HG03039 (cell line): ENCODE measurements around the gene MARCKS.

Experiments
- ATAC-seq: cut with Tn5 transposase; IDR thresholded peaks from one replicate; pipeline ENCODE4 v1.9.1; 2021; ENCODE audit warnings: mild to moderate bottlenecking, moderate library complexity; ENCODE audit not compliant: unreplicated experiment

Gene MARCKS, protein sequence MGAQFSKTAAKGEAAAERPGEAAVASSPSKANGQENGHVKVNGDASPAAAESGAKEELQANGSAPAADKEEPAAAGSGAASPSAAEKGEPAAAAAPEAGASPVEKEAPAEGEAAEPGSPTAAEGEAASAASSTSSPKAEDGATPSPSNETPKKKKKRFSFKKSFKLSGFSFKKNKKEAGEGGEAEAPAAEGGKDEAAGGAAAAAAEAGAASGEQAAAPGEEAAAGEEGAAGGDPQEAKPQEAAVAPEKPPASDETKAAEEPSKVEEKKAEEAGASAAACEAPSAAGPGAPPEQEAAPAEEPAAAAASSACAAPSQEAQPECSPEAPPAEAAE

DNA sequence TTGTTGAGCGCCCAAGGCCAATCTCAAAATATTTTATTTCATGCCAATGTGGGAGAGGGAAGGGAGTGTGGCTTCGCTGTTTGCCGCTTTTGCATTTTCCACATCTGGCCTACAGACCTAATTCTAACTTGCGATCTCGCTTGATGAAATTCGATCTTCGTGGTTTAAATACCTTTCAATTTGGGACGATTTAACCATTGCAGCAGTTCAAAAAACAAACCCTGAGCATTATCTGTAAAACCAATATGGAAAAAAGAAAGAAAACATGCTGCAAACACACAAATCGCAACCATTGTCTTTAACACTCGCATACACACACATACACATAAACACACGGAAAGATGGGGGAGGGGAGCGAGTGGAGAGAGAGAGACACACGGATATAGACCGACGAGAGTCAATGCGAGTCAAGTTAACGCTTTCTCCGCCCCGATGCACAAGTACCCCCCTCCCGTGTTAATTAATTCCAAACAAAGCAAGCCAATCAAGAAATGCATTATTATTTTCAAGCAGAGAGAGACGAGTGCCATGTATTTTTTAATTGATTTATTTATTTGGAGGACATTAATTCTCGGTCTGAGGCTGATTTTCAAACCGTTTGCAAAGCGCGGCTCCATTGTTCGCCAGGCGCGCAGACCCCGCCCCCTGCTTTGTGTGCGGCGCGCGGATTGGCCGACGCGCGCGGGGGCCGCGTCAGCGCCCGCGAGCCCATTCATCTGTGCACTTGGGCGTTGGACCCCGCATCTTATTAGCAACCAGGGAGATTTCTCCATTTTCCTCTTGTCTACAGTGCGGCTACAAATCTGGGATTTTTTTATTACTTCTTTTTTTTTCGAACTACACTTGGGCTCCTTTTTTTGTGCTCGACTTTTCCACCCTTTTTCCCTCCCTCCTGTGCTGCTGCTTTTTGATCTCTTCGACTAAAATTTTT, at the start of gene MARCKS:
Gene MARCKS, plus strand, starts transcription at position 721 of the 931 bp plus-strand sequence. CDS start 401 bp downstream, outside the sequence.
- peak; percentile 38 for ATAC-seq

DNA sequence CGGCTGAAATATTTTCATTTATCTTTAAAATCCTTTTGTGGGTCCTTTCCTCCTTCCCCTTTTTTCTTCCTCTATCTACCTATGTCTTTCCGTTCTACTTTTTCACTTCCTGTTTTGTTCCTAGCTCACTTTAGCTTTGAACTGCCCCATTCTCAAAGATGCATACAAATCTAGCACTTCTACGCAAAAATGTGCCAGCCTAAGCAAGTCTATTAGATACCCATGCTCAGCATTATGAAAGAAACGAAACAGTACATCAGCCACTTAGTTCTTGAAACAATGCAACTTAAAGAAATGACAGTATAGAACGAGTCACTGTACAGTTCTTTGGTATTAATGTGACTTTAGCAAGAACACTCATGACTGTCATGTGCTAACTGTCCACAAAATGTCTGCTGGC, 47.3 kb upstream of the MARCKS start:
- ATAC-seq: peak; percentile 36

DNA sequence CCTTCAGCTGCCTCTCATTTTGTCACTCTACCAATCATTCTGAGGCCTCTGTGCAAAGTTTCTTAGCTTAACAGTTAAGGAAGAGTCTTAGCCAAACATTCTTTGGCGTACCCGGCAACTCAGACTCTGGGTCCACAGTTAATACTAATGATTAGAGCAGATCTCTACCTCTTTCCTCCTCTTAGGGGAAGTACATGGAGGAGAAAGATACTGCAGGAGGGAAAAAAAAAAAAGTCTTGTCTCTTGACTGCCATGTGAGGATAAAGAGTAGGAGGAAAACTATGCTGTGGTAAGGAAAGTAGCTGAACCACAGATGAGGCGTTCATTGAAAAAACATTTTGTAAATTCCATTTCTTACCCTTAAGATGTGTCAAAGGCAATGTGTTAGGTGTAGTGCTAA, 44.0 kb upstream of the MARCKS start:
- ATAC-seq: no peak

DNA sequence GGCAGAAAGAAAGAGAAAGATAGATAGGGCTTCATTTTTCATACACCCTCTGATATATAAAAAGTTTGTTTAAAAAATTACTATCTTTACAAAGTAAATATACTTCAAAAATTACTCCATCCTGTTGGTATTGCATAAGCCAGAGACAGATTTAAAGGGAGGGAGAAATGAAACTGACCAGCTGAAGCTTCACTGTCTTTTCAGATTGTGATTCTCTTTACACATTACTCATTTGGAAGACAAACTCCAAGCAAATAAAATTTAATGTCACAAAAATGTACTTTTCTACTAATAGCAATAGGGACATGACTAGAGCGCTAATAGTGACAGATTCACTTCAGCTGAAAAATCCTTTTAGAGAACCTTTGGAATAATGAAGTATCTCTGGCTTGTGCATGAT, 38.6 kb upstream of the MARCKS start:
- ATAC-seq: no peak

DNA sequence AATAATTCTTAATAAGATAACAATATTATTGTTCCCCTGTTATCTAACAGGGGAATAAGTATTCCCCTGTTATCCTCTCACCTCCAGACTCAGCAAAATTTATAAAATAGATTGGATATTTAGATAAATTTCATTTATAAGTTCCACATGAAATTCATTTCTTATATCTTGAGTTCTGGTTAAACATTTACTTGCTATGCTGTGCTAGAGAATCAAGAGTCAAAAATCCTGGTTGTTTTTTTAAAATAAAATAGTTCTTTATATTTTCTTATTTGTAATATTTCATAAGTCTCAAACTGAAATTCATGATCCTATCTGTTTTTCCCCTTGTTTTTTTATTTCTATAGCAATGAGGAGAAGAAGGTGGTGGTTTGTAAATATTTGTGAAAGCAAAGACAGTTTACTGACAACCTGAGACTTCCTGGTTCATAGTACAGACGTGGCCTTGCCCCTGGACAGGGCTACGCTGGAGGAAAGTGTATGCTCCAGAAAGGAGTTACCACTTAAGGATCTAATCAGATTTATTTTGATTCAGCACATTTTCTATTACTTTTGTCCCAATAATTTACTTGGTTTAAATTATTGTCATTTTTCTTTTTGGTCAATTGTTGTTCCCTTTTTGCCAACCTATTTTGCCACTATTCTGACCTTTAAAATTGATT, 37.8 kb upstream of the MARCKS start:
- no peak for ATAC-seq

DNA sequence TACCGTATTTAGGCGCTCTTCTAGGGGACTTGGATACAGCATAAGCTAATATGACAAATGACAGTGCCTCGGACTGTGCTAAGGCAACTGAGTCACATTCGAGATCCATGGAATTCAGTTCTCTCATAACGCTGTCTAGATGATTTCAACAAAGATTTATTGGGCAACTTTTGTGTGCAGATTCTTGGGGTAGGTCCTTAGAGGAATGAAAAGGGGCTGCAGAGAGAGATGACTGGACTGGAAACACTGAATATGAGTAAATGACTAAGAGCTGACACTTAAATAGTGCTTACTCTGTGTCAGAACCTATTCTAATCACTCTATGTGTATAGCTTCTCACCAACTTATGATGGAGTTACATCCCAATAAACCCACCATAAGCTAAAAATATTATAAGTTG, 36.4 kb upstream of the MARCKS start:
- ATAC-seq: no peak

DNA sequence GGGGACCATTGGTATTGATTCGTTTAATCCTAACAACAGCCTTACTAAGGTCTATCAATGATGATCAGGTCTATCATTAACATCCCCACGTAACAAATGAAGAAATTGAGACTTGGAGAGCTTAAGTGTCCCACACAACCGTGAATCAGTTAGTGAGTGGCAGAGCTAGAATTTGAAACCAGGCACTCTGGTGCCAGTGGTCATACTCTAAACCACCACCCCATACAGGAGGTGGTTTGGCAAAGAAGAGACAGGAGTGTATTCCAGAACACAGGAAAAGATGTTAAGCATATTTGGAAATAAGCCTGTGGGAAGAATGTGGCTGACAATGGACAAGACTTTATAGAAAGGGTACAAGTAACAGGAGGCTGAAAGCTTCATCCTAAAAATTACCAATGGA, 35.7 kb upstream of the MARCKS start:
- no peak for ATAC-seq

DNA sequence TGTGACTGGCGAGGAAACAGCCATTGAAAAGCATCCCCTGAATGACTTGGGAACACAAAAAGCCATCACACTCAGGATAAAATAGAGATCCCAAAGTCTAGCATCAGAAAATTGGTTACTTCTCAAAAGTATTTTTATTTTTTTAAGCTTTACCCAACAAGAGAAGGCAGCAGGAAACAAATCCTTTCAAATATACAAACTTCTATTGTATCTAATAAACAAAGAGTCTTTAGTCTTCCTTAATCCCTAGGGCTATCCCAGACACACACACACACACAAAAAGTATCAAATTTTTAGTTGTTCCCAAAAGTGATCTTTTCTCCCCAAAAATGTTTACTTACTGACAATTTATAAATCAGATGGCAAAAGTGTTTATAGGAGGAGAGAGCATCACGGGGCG, 33.2 kb upstream of the MARCKS start:
- no peak for ATAC-seq

DNA sequence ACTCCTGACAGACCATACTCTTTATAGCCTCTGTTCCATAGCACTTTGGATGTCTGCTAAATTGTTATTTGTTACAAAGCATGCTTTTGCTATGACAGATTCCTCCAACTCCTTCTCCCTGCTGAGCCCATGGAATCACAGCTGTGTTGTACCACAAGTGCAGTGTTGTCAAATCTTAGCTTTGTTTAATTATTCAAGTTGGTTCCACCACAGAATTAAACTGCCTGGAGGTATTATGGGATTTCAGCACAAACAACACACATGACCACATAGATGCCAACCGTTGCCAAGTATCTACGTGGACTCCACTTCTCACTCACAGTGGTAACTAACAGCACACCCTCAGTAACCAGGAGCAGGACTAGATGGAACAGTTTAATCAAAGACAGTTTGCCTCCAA, 32.7 kb upstream of the MARCKS start:
- ATAC-seq: no peak

DNA sequence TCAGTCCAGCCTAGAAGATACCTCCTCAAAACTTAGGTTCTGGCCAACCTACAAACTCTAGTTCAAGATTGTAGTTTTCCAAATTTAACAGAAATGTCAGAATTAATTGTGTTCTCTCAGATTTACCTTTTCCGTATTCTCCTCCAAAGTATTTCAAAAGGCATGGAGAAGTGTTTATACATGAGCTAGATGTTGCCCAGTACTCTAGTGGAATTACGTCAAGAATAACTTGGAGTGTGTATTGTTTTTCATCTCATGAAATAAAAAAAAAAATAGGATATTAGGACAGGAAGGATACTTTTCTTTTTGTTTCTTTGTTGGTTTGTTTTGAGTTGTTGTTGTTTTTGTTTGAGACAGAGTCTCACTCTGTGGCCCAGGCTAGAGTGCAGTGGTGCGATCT, 32.3 kb upstream of the MARCKS start:
- no peak for ATAC-seq

DNA sequence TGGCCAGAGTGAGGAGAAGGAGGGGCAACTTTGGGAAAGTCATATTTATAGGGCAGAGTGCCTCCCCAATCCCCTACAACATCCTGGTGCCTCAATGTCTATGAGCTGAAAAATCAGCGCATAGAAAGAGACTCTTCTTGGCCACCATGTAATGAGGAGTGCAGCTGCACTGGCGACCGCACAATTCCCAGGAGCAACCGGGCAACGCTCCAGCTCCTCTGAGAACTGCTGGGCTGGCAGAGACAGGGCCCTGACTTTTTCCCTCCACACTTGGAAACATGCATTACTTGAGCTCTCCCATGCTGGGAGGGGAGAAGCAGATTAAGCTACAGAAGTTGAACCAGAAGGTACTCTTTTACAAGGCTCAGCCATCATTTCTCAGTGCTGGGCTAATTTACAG, 31.4 kb upstream of the MARCKS start:
- ATAC-seq: no peak

DNA sequence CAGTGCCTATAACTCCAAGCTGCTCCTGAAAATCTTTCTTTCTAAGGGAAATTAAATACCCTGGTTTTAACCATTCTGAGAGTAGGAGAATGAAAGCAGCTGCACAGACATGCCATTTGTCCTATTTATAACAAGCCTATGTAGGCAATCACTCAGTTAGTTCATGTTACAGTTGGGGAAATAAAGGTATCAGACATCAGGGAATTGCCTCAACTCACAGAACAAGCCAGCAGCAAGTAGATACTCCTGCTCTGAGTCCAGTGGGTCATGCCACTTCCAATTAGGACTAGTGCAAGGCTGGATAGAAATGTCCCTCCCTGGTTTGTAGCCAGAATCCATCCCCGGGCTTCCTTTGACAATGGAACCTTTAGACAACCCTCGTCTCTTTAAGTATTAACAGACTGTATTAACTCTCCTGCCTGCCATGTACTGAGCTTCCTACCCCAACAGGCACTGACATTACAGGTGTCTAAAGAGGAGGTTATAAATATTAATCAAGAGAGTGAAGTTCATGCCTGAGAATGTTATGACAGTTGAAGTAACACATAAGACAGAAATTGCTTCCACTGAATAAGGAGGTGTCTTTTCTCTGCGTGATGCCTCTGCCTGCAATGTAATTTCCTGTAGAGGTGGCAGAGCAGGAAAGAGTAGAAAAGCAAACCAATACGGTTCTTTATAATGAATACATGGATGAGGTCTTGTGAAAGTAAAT, 28.0 kb upstream of the MARCKS start:
- no peak for ATAC-seq

DNA sequence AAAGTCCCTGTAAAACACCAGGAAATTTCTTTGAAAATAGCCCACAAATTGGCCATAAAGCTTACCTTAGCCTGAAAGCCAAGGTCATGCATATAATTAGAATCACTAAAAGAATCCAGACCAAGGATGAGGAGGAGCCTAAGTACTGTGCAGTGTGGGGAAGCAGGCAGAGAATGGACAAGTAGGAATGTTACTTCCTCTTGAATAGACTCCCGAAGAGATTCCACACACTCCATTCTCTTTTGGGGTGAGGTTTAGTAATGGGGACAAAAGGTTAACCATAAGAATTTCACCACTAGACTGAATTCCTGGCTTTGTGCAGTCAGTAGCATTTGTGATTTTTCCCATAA, 27.5 kb upstream of the MARCKS start:
- ATAC-seq: no peak

DNA sequence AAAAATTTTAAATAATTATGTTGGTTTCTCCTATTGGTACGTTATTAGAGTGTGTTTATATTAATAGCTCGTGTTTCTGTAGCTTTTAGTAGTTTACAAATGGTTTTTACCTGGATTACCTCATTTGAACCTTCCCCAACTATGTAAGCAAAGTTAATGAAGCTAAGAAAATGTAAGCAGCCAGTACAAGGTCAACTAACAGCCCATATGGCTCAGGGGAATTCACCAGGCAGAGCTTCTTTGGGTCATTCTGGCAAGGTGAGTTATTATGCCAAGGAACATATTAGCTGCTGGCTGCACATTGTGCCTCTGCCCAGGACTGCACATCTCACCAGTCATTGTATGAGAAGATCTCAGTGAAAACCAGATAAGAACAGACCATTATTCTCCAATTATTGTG, 27.0 kb upstream of the MARCKS start:
- no peak for ATAC-seq

DNA sequence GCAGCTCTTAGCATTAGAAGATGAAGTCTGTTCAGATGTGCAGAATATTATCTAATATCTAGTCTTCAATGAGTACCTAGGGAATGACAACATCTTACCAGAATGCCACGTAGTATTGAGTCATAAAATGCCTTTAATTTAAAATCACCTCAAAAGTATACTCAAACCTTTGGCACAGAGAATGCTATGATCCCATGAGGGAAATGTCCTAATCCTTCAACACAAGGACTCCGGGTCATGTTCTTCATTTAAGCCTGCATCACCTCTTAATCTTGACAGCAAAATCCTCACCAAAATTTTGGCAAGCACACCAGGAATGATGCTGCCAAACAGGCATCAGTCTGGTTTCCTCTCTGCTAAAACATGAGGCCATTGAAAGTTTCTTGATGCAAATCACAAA, 23.6 kb upstream of the MARCKS start:
- no peak for ATAC-seq

DNA sequence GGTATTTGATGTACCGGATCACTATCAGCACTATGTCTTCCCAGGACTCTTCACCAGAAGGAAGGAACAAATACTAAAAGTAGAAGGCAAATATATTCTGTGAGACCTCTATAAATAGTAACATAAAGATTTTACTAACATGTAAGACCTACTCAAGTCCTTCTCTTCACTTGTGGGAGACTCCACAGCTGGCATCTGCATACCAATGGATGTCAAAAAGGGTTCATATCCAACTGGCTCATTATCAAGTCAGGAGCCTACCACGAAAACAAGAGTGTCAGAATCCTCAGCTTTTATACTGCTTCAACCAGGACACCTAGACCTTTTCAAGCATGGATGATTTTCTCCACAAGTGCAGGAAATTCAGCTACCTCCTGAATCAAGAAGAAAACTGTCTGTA, 20.0 kb upstream of the MARCKS start:
- ATAC-seq: no peak

DNA sequence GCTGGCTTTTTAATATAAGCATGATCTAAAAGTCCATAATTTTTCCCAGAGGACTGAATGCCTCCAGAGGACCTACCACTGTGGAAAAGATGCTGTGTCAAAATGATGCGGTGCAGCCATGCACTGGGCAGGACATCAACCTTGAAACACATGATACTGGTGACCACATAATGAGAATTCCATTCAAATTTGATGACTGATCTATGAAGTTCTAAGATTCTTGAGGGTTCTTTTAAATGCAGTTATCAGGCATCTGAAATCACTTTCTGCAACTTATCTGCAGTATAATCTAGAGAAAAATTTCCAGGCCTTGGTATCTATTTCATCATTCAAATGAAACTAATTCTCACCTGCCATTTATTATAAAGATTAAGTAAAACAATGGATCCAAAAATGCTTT, 15.0 kb upstream of the MARCKS start:
- peak; percentile 59 for ATAC-seq

DNA sequence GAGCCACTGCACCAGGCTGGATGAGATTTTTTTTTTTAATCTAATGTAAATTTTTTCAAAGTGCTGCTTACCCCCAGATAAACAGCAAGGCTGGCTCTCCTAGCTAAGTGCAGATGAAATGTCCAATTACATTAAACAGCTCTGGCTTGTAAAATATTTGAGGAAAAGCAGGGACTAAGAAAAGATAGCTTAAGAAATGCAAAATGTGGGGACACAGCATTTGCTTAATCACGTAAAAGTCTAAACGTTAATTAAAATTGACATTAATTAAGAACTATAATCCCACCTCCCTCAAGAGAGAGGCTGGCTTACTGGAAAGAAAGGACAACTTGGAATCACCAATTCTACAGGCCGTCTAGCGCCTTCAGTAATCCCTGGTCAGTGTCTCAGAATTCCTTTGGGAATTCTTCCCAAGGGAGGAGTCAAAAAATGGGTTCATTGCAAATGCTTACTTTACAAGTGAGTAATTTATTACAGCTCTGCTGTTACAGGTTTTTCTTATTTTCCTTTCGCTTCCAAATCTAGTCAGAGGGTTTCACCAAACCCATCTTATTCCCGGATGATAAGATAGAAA, 13.6 kb upstream of the MARCKS start:
- no peak for ATAC-seq

DNA sequence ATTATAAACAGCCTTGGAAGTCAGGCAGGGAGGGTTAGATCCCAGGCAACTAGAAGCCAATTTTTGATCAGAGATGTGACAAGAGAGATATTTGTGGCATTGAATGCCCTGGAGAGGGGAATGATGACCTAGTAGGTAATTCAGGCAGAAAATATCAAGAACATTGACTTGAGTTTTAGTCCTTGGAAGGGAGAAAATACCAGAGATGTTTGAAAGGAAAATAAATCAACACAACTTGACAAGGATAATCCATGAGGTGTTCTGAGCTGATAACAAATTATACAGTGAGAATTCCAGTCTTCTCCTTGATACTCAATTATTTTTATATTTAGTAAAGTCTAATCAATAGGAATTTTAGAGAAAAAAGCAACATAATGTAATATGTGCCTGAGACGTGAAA, 10.6 kb upstream of the MARCKS start:
- no peak for ATAC-seq

DNA sequence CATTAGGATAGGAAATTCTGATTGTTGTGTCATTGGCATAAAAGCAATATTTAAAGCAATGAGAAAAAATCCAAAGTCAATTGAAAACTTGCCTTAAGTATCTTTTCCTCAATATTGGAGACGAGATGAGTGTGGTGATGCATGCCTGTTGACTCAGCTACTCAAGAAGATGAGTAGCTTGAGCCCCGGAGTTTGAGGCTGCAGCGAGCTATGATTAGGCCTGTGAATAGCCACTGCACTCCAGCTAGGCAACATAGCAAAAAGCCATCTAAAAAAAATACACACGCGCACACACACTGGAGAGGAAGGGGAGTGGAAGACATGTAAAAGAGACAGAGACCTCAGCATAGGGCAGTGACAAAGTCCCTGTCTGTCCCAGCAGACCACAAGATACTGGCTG, 9.7 kb upstream of the MARCKS start:
- no peak for ATAC-seq

DNA sequence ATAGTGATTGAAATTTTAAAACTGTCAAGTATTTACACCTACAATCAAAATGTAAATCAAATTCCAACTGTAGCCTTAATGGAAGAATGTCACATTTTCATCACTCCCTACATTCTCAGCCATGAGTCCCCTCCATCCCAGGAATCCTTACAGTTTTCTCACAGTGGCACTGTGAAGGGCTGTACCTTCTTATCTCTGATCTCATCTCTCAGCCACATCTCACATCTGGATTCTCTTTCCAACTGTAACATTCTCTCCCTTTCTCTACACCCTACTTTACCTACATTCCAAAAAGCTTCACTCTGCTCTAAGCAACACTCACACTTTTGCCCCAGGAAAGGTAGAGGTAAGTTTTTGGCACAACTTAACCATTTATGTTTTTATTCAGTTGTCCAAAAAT, 8.9 kb upstream of the MARCKS start:
- no peak for ATAC-seq
